Fibroblast of skin of right biceps (primary cell): Measurements from ENCODE around the gene RARA.
A peak's percentile ranks its signal among the peaks of the same experiment; 100 is the strongest.
"Not testable (repeated sequence)": the region's sequence is repeated elsewhere in the genome, so short reads cannot be mapped to it uniquely, and the experiment has no call there.

ENCODE experiments used
- DNase-seq: peaks from one replicate; pipeline ENCODE4 v3.0.0-alpha.2; 2013

The RARA gene

DNA sequence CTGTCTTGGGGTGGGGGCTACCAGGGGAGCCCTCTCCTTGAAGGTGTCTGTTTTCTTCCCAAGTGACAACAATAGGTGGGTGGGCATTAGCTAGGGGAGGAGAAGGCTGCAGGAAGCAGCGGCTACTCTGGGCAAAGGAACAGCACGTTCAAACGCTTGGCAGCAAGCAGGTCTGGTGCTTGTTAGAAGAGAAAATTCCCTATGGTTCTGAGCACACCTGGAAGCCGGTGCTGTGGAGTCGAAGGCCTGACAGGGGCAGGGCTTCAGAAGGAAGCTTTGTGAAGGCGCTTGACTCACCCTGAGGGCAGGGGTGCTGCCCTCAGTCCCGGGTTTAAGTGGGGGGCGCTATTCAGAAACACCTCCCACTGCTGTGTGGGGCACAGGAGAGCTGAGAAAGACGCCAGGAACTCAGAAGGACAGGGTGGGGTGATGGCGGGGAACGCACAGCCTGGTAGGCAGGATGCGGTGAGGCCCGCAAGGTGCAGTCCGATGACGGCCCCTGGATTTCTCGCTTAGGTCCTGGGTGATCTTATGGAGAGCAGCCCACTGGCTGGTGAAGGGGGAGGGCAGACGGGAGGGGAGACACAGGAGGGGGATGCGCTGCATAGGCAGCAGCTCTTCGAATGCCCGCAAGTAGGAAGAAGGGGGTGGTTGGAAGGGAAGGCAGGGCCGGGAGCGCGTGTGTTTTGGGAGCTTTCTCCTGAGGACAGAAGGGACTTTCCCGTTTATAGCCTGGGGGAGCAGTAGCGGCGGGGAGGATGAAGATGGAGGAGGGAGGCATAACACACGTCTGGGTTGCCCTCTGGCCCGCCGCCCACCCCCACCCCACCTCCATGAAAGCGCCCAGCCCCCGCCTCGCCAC lies 52.3 kb downstream of the RARA start:
- no peak for DNase-seq

DNA sequence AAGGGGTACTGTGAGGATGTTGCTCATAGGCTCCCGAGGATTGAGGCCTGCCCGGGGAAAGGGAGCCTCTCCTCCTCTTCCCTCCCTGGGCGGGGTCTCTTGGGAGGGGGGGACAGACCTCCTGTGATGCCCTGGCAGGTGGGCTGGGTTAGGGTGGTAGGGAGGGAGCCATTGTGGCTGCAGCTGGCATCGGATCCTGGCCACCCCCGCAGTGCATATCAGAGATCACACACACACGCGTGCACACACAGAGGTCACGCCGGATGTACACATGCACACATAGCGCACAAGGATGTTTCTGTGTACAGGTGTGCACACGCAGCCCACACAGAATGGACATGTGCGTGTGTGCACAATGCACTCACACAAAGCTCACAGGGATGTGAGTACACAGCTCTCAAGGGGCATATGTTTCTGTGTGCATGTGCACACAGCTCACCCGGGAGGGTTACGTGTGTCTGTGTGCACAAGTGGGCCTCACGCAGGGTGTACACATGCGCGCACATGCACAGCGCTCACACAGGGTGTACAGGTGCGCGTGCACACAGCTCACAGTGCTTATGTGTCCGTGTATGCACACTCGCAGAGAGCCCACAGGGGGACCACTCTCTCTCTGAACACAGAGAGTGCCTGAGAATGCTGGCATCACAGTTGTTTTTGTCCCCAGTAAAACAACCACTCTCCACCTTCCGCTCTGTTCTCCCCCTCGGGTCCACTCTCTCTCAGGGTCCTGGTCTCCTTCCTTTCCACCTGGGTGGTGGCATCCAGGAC lies 53.1 kb downstream of the RARA start:
- DNase-seq = no peak

- peak; percentile 70 for DNase-seq
Observed at GRCh38 chr17:40362696-40363110, 53.7 kb downstream of the RARA start.

DNA sequence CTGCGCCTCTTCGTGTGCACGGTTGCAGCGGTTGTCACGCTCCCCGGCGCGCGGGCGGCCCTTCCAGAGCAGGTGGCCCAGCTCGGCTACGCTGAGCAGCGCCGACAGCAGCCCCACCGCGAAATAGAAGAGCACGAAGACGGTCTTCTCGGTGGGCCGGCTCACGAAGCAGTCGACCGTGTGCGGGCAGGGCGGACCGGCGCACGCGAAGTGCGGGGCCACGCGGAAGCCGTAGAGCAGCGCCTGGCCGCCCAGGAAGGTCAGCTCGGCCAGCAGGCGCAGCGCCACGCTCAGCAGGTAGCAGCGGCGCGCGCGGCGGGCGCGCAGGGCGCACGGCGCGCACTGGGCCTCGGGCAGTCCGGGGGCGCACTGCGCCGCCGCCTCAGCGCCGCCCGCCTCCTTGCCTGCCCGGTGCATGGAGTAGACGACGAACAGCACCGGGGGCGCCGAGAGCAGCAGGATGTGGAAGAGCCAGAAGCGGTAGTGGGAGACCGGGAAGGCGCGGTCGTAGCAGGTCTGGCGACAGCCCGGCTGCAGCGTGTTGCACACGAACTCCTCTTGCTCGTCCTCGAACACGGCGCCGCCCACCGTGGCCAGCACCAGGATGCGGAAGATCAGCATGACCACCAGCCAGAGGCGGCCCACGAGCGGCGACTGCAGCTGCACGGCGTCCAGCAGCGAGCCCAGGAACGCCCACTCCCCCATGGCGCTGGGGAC lies 54.3 kb downstream of the RARA start:
- no peak for DNase-seq

- no peak for DNase-seq
Observed at GRCh38 chr17:40364121-40364861, 55.3 kb downstream of the RARA start, which contains the start of gene GJD3. GJD3 (minus strand) TSS chr17:40364737; CDS start chr17:40363815, 922 bp downstream.

- no peak for DNase-seq
Observed at GRCh38 chr17:40364906-40365305, 55.9 kb downstream of the RARA start.

DNA sequence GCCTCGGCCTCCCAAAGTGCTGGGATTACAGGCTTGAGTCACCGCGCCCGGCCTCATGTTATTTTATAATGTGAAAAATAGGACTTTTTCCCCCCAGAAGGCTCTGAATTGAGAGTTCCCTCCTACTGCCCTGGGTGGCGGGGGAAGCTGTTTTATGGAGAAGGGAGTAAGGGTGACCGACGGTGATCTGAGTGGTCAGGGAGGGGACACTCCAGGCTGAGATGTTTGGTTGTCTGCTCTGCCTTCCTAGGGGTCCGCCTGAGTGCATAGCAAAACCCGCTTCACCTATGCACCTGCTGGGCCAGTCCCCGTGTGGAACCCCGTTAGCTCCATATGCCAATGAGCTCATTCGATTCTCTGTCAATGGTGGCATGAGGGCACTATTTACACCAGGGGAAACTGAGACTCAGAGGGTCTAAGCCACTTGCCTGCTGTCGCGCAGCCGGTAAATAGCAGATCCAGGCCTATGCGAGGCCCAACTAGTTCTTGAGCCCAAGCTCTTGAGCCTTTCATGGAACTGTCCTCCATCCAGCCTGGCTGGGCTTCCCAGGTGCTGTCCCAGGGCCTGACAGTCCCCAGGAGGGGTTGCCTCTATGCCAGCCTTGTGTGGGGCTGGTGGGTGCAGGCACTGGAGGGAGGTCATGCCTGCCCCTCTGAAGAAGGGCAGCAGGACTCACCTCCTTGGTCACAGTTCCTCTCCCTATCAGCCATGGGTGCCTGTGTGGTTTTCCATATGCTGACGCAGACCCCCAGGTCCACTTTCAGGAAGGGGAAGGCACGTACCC lies 57.3 kb downstream of the RARA start:
- no peak for DNase-seq

GRCh38 chr17:40366861-40367518 lies 58.0 kb downstream of the RARA start:
- DNase-seq = no peak

DNA sequence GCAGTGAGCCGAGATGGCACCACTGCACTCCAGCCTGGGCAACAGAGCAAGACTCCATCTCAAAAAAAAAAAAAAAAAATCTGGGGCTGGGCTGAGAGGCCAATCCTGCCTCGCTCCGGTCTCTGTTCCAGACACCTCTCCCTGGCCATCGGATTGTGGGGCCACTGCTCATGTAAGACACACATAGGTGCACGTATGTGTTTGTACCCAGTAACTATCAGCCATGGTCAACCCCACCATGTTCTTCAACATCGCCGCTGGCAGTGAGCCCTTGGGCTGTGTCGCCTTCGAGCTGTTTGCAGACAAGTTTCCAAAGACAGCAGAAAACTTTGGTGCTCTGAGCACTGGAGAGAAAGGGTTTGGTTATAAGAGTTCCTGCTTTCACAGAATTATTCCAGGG lies 58.7 kb downstream of the RARA start:
- not testable (repeated sequence) for DNase-seq

- no peak for DNase-seq
Observed at GRCh38 chr17:40369923-40370322, 60.9 kb downstream of the RARA start.

GRCh38 chr17:40371261-40371929 lies 62.4 kb downstream of the RARA start:
- no peak for DNase-seq

- no peak for DNase-seq
Observed at GRCh38 chr17:40372031-40372430, 63.1 kb downstream of the RARA start.

DNA sequence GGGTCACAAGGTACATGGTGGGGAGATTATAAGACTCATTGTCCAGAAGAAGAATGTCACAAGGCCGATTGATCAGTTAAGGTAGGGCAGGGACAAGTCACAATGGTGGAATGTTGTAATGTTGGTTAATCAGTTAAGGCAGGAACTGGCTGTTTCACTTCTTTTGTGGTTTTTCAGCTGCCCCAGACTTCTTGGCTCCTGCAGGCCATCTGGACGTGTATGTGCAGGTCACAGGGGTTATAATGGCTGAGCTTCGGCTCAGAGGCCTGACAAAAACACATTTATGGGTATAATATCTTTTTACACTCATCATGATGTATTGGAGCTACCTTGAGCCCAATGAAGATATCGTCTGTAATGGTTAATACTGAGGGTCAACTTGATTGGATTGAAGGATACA lies 63.7 kb downstream of the RARA start:
- not testable (repeated sequence) for DNase-seq

DNA sequence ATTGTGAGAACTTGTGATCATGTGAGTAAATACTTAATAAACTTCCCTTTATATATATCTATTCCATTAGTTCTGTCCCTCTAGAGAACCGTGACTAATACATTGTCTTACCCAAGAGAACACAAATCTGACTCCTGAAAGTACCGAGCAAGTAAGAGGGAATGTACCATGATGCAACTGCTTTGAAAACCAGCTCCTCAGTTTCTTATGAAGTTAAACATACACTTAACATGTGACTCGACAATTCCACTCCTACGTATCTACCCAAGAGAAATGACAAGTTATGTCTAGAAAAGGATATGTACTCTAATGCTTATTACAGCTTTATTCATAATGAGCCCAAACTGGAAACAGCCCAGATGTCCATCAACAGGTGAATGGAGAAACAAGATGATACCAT lies 64.3 kb downstream of the RARA start:
- DNase-seq = peak; percentile 69

DNA sequence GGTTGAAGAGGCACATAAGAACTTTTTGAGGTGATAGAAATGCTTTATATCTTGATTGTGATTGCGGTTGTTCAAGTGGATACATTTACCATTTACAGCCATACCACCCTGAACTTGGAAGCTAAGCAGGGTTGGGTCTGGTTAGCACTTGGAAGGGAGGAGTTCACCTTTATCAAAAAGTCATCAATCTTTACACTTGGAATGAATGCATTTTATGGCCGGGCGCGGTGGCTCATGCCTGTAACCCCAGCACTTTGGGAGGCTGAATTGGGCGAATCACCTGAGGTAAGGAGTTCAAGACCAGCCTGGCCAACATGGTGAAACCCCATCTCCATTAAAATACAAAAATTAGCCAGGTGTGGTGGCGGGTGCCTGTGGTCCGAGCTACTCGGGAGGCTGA lies 65.0 kb downstream of the RARA start:
- DNase-seq = no peak

DNA sequence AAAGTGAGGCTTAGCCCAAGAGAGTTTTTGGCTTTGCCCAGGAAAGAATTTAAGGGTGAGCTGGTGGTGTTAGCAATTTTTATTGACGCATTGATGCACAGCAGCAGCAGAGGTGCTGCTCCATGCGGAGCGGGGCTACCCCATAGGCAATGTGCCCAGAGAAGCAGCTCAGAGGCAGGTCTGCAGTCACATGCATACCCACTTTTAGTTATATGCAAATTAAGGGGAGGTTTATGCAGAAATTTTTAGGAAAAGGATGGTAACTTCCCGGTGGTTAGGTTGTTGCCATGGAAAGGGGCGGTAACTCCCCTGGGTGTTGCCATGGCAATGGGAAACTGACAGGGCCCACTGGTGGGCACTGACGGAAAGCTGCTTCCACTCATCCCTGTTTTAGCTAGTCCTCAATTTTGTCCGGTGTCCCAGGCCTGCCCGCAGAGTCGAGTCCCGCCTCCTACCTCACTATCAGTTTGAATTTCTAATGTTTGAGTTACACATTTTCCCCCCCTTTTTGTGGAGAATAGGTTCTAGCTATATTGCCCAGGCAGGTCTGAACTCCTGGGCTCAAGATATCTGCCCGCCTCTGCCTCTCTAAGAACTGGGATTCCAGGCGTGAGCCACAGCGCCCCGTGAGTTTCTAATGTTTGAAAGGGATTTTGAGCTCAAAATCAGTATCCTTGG lies 66.0 kb downstream of the RARA start:
- DNase-seq = no peak

GRCh38 chr17:40375786-40376185 lies 66.8 kb downstream of the RARA start:
- not testable (repeated sequence) for DNase-seq

GRCh38 chr17:40376541-40376940 lies 67.6 kb downstream of the RARA start:
- not testable (repeated sequence) for DNase-seq

- DNase-seq = no peak
Observed at GRCh38 chr17:40377832-40378231, 68.9 kb downstream of the RARA start.

DNA sequence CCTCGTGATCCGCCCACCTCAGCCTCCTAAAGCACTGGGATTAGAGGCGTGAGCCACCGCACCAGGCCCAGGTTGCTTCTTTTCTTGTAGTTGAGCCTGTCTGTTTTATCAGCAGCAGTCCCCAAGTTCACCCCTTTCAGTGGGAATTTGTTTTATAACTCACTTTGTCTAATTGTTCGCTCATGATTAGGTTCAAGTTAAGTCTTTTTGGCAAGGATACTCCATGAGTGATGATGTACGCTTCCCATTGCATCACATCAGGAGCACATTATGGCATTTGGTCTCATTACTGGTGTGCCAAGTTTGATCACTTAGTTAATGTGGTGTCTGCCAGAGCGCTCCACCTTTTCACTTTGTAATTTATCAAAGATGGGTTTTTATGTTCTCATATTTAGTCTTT lies 70.0 kb downstream of the RARA start:
- no peak for DNase-seq
